ENCODE measurements around the gene CYP4F3. TPM values are rescaled to one million over a fixed set of nuclear protein-coding genes. Genes with fewer than 3 reads are reported as not detected.

The CYP4F3 gene
- total and polyA plus RNA-seq, 2 of the 13 experiments (the other 11 are each of a cell fraction or from before 2014, with no cell fraction given): 17.8 to 22.8 TPM

GRCh38 chr19:15673176-15673654 is 32.5 kb downstream of the CYP4F3 start (continued):
- TF ChIP-seq ZMAT5 (CRISPR knock-in tag; IDR thresholded peaks at IDR 0.05; ENCODE audit: borderline replicate concordance, low read depth) (no peak), POLR2AphosphoS2 (IDR thresholded peaks at IDR 0.05; ENCODE audit: low read depth, low read length) (no peak), RBM39 (IDR thresholded peaks at IDR 0.05; ENCODE audit: low read depth, low read length, poor library complexity, severe bottlenecking) (peak; percentile 48), ARID2 (CRISPR knock-in tag; IDR thresholded peaks at IDR 0.05; ENCODE audit: borderline replicate concordance) (no peak), NCOA1 (CRISPR knock-in tag; IDR thresholded peaks at IDR 0.05) (no peak), PAF1 (CRISPR knock-in tag; IDR thresholded peaks at IDR 0.05) (no peak), SOX6 (IDR thresholded peaks at IDR 0.05) (no peak), SOX6 (CRISPR knock-in tag; IDR thresholded peaks at IDR 0.05) (peak; percentile 63), GRHL1 (CRISPR knock-in tag; conservative IDR thresholded peaks at IDR 0.05) (no peak), MYPOP (CRISPR knock-in tag; IDR thresholded peaks at IDR 0.05) (0 out of 2 replicates have a peak, but pooled peaks have one; percentile 11), HNRNPLL (IDR thresholded peaks at IDR 0.05; ENCODE audit: low read depth, low read length, poor library complexity, severe bottlenecking) (no peak), ZNF329 (CRISPR knock-in tag; IDR thresholded peaks at IDR 0.05; ENCODE audit: low read depth) (no peak), MLLT10 (CRISPR knock-in tag; IDR thresholded peaks at IDR 0.05) (no peak), ARHGAP35 (CRISPR knock-in tag; IDR thresholded peaks at IDR 0.05; ENCODE audit: borderline replicate concordance) (no peak), SPEN (CRISPR knock-in tag; IDR thresholded peaks at IDR 0.05; ENCODE audit: low read depth) (no peak; the same call in 1 of the 2 replicates), FOXK1 (CRISPR knock-in tag; IDR thresholded peaks at IDR 0.05; ENCODE audit: borderline replicate concordance, low read depth) (no peak), ZFP36 (IDR thresholded peaks at IDR 0.05; ENCODE audit: borderline replicate concordance, low read depth, low read length, partially characterized antibody) (no peak), ZNF770 (CRISPR knock-in tag; IDR thresholded peaks at IDR 0.05) (no peak; the same call in none of the 2 replicates), ZNF232 (CRISPR knock-in tag; IDR thresholded peaks at IDR 0.05; ENCODE audit: borderline replicate concordance) (no peak), EHMT2 (IDR thresholded peaks at IDR 0.05; ENCODE audit: borderline replicate concordance, low read depth, low read length) (no peak; the same call in 1 of the 2 replicates), PTBP1 (IDR thresholded peaks at IDR 0.05; ENCODE audit: low read depth, low read length, poor library complexity, severe bottlenecking) (no peak), FOXK2 (IDR thresholded peaks at IDR 0.05) (peak; percentile 82), ZHX1 (CRISPR knock-in tag; IDR thresholded peaks at IDR 0.05; ENCODE audit: low read depth) (no peak)

All from HepG2 (cell line).